Spleen (tissue), 7 donors: Measurements from ENCODE around the gene TRIM73.
"Not testable (repeated sequence)": the region's sequence is repeated elsewhere in the genome, so short reads cannot be mapped to it uniquely, and the experiment has no call there.

ENCODE experiments used
- POLR2A ChIP-seq, 3 donors: fragments of 450-650 bp; IDR thresholded peaks; one replicate each; pipeline ENCODE4 v1.5.1; 2017; ENCODE audit warnings: antibody characterized with exemption in 3 of 3, mild to moderate bottlenecking in 1 of 3
- POLR2AphosphoS5 ChIP-seq, 3 donors: sonication (generic); formaldehyde crosslinking; IDR thresholded peaks; one replicate each; pipeline ENCODE4 v1.5.1; 2017; ENCODE audit warnings: antibody characterized with exemption in 3 of 3
- TF ChIP-seq, protein P1 (sequence below), 11 experiments: fragments of 200-600 bp in 7 of 11; fragments of 450-650 bp in 4 of 11; sonication (generic) in 4 of 11; IDR thresholded peaks in 8 of 11; conservative IDR thresholded peaks in 3 of 11; 1 replicate in 7 of 11; 2 replicates in 4 of 11; pipeline versions ENCODE4 v1.4.0 to v1.8.0; 2016 to 2021; ENCODE audit warnings: antibody characterized with exemption in 11 of 11, inconsistent platforms in 4 of 11, mild to moderate bottlenecking in 1 of 11
- donor health status: DM: no; HTN: no; CAD: no; lungs with moderate emphysema.
- donor health status: DM: no; HTN: no; CAD: no.
- donor health status: DM: no; HTN: no; CAD: no.

DNA sequence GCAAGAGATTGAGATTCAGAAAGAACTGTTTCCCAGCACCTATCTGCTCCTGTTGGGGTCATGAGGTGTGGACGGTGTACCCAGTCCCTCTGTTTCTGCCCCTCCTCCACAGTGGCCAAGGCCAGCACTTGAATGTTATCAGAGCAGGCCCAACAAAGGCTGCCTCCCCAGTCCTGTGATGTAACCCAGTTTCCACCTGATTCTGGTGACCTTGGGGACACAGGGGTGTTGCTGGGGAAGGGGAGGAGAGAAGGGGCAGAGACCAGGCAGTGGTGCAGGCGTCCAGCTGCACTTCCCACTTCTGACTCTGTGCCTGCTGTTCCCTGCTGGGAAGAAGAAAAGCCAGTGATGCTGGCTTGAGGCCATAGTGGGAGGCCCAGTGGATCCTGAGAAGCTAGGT, 2.4 kb downstream of the TRIM73 start:
- not testable (repeated sequence) for TF ChIP-seq POLR2AphosphoS5, POLR2A (IDR thresholded peaks at IDR 0.05)
- TF ChIP-seq, protein P1, sequence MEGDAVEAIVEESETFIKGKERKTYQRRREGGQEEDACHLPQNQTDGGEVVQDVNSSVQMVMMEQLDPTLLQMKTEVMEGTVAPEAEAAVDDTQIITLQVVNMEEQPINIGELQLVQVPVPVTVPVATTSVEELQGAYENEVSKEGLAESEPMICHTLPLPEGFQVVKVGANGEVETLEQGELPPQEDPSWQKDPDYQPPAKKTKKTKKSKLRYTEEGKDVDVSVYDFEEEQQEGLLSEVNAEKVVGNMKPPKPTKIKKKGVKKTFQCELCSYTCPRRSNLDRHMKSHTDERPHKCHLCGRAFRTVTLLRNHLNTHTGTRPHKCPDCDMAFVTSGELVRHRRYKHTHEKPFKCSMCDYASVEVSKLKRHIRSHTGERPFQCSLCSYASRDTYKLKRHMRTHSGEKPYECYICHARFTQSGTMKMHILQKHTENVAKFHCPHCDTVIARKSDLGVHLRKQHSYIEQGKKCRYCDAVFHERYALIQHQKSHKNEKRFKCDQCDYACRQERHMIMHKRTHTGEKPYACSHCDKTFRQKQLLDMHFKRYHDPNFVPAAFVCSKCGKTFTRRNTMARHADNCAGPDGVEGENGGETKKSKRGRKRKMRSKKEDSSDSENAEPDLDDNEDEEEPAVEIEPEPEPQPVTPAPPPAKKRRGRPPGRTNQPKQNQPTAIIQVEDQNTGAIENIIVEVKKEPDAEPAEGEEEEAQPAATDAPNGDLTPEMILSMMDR (IDR thresholded peaks at IDR 0.05 in 8 of 11, conservative IDR thresholded peaks at IDR 0.05 in 3 of 11) = not testable (repeated sequence)
